Measurements from ENCODE around the gene PPBP.

Gene PPBP

GRCh38 chr4:73947239-73947985, 40.6 kb downstream of the PPBP start:
- no peak for DNase-seq

- no peak for DNase-seq
Observed at GRCh38 chr4:73945674-73946449, 42.1 kb downstream of the PPBP start.

- DNase-seq, result no peak
Observed at GRCh38 chr4:73945140-73945539, 42.9 kb downstream of the PPBP start.

GRCh38 chr4:73944061-73944875, 43.7 kb downstream of the PPBP start:
- no peak for DNase-seq

- no peak for DNase-seq
Observed at GRCh38 chr4:73943555-73943954, 44.4 kb downstream of the PPBP start.

GRCh38 chr4:73936969-73937368, 51.0 kb downstream of the PPBP start:
- DNase-seq, result no peak
